Lung (tissue), 12 donors: Measurements from ENCODE around the gene TAF1B. TPM values are rescaled to one million over a fixed set of nuclear protein-coding genes. Genes with fewer than 3 reads are reported as not detected.

Experiments used
- ATAC-seq: fragments of 200-7000 bp; cut with Tn5 transposase; one replicate; pipeline ENCODE4 v1.9.1; 2020; ENCODE audit warnings: moderate number of reproducible peaks; ENCODE audit not compliant: insufficient read depth, low FRiP score
- DNase-seq, 3 donors: peaks; one replicate each; pipeline ENCODE4 v3.0.0-alpha.2; 2013 to 2017
- H3K27ac ChIP-seq, 2 donors: one replicate each; pipeline ENCODE4 v1.5.1; 2013; ENCODE audit warnings: mild to moderate bottlenecking in 2 of 2, moderate library complexity in 2 of 2, control low read depth in 1 of 2, inconsistent platforms in 1 of 2, low read depth in 1 of 2, low read length in 1 of 2
- H3K27me3 ChIP-seq, 3 donors: one replicate each; pipeline ENCODE4 v1.5.1; 2013; ENCODE audit warnings: low read length in 2 of 3; ENCODE audit not compliant: control insufficient read depth in 3 of 3, insufficient read depth in 3 of 3
- H3K36me3 ChIP-seq, 4 donors: one replicate each; pipeline ENCODE4 v1.5.1; 2013; ENCODE audit warnings: low read length in 4 of 4, mild to moderate bottlenecking in 1 of 4, moderate library complexity in 1 of 4; ENCODE audit not compliant: control insufficient read depth in 4 of 4, insufficient read depth in 4 of 4
- H3K4me1 ChIP-seq, 5 donors: one replicate each; pipeline ENCODE4 v1.5.1; 2013; ENCODE audit warnings: low read length in 5 of 5, mild to moderate bottlenecking in 2 of 5, moderate library complexity in 1 of 5; ENCODE audit not compliant: control insufficient read depth in 5 of 5, insufficient read depth in 5 of 5
- H3K4me3 ChIP-seq: one replicate; pipeline ENCODE4 v1.5.1; 2013; ENCODE audit warnings: mild to moderate bottlenecking, control low read depth, moderate library complexity
- H3K9ac ChIP-seq, 2 donors: one replicate each; pipeline ENCODE4 v1.5.1; 2013; ENCODE audit warnings: low read length in 2 of 2, control low read depth in 1 of 2; ENCODE audit not compliant: insufficient read depth in 1 of 2
- H3K9me3 ChIP-seq, 4 donors: one replicate each; pipeline ENCODE4 v1.5.1; 2013; ENCODE audit warnings: low read length in 3 of 4, mild to moderate bottlenecking in 1 of 4, moderate library complexity in 1 of 4; ENCODE audit not compliant: control insufficient read depth in 4 of 4, insufficient read depth in 3 of 4
- CTCF ChIP-seq: IDR thresholded peaks from 2 replicates; pipeline ENCODE4 v1.5.1; 2012; ENCODE audit warnings: mild to moderate bottlenecking; ENCODE audit errors: control extremely low read depth, extremely low read depth
- WGBS, 2 donors: extraction: QIAGEN DNeasy Blood & Tissue Kit; methylation state at CpG; one replicate each; pipeline ENCODE4 v1.1.7; 2013; 5-methylcytosine and 5-hydroxymethylcytosine counted together
- polyA plus RNA-seq, 2 donors: library from polyadenylated mRNA; stranded (reverse); fragments of 200-250 nt; gene quantifications; one replicate each; pipeline ENCODE4 v1.2.1, GENCODE V29; 2013
- total RNA-seq, 2 donors: library from RNA; depleted of rRNA in 1 of 2; stranded (reverse); fragments of >200 nt in 1 of 2; gene quantifications; one replicate each; pipeline ENCODE4 v1.2.1, GENCODE V29; 2014 to 2021
- donor health status: control.
- donor health status: control.
- donor health status: Bipolar disorder and iron deficiency.
- donor health status: healthy.
- donor health status: DM: yes; HTN: yes; CAD: no.

TAF1B gene
- total and polyA plus RNA-seq, 4 donors = 6.1 to 46.3 (median 14.9) TPM

GRCh38 chr2:9847140-9847539 lies 3.9 kb downstream of the TAF1B start:
- Histone ChIP-seq H3K9ac (no peak overlapping the region), H3K27me3 (no peaks in the 10 kb centered on the region), H3K4me1 (peaks cover 0 to 13% (median 1%) of the 10 kb centered on the region in 5 donors), H3K36me3 (peaks cover 4 to 24% (median 14%) of the 10 kb centered on the region in 4 donors), H3K9me3 (no peaks in the 10 kb centered on the region), H3K27ac (no peak overlapping the region), H3K4me3 (no peak overlapping the region)
- ATAC-seq (no peak), DNase-seq (no peak)
- no peak for TF ChIP-seq CTCF
- WGBS, 2 donors = 40 to 57% methylated on average over 4 of the region's 4 CpGs

GRCh38 chr2:9852881-9853280 lies 9.6 kb downstream of the TAF1B start:
- Histone ChIP-seq H3K4me3 (no peak overlapping the region), H3K27me3 (no peaks in the 10 kb centered on the region), H3K9me3 (peaks cover 0 to 3% (median under 1%) of the 10 kb centered on the region in 4 donors), H3K27ac (no peak overlapping the region), H3K9ac (no peak overlapping the region), H3K36me3 (peaks cover 21 to 55% (median 45%) of the 10 kb centered on the region in 4 donors), H3K4me1 (no peaks in the 10 kb centered on the region)
- WGBS, 2 donors = 97 to 98% methylated on average over 2 of the region's 2 CpGs
- DNase-seq (no peak), ATAC-seq (no peak)
- TF ChIP-seq CTCF = no peak

- TF ChIP-seq CTCF = no peak
- Histone ChIP-seq H3K27me3 (no peaks in the 10 kb centered on the region), H3K4me3 (no peak overlapping the region), H3K9me3 (peaks cover 0 to 10% (median 3%) of the 10 kb centered on the region in 4 donors), H3K9ac (no peak overlapping the region), H3K27ac (no peak overlapping the region), H3K4me1 (no peaks in the 10 kb centered on the region), H3K36me3 (peaks cover 20 to 59% (median 40%) of the 10 kb centered on the region in 4 donors)
- ATAC-seq (no peak), DNase-seq (no peak)
- 92 to 98% methylated on average over 7 of the region's 7 CpGs for WGBS, 2 donors
These were observed 14.8 kb downstream of the TAF1B start for GRCh38 chr2:9857814-9858729.
